Right hindlimb (tissue), 1 donor: Measurements from ENCODE around the gene PNMT.

Experiments
- DNase-seq: peaks from one replicate; pipeline ENCODE4 v3.0.0-alpha.2; 2018

PNMT gene

DNA sequence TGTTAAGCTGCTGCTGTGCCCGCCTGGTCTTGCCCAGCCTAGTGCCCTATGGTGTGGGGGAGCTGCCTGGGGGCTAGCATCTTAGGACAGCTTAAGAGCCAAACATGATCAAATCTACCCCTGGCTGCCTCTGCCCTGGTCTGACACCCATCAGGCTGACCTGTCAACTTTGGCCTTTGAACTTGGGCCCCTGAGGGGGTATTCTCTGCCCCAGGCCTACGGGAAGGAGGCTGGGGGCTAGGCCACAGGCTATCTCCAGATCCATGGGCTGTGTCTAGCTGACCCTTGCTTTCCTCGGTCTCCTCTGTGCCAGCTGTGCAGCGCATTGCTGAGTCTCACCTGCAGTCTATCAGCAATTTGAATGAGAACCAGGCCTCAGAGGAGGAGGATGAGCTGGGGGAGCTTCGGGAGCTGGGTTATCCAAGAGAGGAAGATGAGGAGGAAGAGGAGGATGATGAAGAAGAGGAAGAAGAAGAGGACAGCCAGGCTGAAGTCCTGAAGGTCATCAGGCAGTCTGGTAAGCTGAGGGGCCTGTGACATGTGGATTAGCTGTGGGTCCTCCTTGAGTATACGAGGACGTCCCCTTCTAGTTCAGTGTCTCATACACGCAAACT lies 34.6 kb upstream of the PNMT start:
- no peak for DNase-seq

DNA sequence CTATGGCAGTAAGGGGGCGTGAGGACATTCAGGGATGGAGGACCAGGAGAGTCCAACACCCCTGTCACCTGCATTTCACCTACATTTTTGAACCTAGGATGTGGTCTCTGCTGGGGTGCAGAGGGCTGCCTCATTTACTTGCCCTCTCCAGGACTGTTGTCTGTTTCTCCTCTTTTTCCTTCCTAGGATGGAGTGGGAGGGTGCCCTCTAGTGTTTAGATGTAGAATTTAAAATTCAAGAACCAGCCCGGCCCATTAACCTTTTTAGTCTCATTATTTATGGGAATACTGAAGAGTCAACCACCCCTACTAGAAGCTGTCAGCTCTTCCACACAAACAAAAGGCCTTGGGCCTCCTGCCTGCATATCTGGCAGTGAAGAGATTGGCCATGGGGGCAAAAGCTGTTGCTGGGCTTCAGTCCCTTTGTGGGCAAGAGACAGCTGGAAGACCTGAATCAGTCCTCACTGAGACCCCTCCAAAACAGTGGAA lies 33.8 kb upstream of the PNMT start:
- DNase-seq: no peak

- no peak for DNase-seq
These were observed 32.6 kb upstream of the PNMT start for GRCh38 chr17:39635614-39636176.

- no peak for DNase-seq
These were observed 31.7 kb upstream of the PNMT start for GRCh38 chr17:39636587-39636926.

DNA sequence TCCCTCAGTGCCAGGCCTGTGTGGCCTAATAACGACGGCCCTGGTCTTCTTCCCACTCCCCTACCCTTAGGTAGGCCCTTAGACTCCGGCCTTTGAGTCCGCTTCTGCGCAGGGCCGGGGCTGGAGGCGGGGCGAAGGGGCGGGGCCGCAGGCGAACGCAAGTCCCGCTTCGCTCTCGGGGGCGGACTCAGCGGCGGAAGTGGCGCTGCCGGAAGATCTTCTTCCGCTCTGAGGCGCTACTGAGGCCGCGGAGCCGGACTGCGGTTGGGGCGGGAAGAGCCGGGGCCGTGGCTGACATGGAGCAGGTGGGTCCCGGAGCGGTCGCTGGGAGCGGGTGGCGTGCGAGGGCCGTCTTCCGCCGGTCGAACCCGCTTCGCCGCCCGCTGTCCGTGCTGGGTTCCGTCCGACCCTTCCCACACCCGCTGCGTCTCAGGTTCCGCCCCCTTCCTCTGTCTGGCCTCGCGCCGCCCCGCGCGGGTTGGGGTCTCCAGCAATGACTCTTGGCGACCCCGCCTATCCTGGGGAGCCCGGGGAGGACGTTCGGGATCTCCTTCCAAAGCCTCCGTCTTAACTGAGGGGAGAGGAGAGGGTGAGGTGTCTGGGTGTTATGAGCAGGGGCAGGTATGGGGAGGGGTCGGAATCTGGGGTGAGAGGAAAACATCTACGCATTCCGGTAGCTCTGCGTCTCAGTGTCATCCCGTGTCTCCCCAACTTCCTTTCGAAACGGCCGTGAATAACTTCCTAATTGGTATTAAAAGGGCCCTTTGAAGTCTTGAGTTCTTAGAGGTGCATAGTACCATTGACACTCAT lies 31.1 kb upstream of the PNMT start, which contains the start of gene STARD3:
Gene STARD3 (plus strand): TSS at position 218 of the 810 bp plus-strand sequence. CDS start 16,388 bp downstream, outside the sequence.
- DNase-seq: peak; percentile 94

DNA sequence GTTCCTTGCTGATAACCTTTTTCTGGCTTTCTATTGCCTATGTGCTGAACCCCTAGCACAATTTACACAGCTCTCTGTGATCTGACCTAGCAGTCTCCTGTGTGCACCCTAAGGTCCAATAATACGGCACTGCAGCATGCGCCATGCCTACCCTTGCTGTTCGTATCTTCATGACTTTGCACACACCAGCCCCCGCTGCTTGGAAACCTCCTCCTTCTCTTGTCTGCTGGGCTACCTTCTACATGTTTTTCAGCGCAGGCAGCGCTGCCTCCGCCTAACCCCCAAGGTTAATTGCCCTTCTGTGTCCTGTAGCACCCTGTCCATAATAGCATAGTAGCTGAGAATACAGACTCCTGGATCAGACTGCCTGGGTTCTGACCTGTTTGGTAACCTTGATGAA lies 29.9 kb upstream of the PNMT start:
- DNase-seq: no peak

GRCh38 chr17:39639043-39639442 lies 29.2 kb upstream of the PNMT start:
- DNase-seq: no peak

DNA sequence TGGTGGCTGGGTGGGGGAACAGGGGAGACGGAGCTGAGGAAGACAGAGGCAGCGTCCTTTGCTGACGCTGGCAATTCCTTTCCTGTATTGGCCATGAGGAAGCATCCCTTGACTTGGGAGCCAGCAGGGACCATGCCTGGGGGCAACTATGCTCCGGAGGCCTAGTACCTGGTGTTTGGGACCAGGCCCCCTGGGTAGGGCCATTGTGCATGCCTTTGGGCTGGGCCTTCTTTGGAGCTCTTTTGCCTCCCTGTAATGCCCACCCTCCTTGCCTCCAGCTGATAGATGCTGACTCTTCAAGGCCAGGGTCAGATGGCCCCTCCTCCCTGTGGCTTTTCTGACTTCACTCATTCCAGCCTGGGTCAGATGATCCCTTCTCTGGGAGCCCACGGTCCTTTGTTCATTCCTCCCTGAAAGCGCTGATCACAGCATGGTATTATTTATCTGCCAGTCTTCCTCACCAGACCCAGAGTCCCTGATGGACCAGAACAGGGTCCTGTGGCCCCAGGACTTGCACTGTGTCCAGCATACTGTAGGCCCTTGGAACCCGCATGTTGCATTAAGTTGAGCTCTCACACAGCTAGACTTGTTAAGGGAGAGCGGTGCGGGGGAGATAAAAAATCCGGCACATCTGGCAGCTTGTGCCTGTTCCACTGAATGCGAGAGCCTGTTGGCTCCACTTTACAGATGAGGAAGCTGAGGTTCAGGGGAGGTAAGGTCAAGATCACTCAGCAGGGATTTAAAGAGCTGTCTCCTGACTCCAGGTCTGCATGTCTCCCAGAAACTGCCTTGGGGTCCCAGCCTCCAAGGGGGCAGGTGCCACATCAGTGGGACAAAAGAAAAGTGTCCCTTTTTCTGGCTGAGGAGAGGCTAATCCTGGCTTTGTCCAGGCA lies 28.4 kb upstream of the PNMT start:
- DNase-seq: no peak

GRCh38 chr17:39640591-39641031 lies 27.6 kb upstream of the PNMT start:
- no peak for DNase-seq

GRCh38 chr17:39641097-39641496 lies 27.2 kb upstream of the PNMT start:
- DNase-seq: no peak

GRCh38 chr17:39641883-39642282 lies 26.4 kb upstream of the PNMT start:
- DNase-seq: no peak

- no peak for DNase-seq
These were observed 25.8 kb upstream of the PNMT start for GRCh38 chr17:39642291-39643074.

DNA sequence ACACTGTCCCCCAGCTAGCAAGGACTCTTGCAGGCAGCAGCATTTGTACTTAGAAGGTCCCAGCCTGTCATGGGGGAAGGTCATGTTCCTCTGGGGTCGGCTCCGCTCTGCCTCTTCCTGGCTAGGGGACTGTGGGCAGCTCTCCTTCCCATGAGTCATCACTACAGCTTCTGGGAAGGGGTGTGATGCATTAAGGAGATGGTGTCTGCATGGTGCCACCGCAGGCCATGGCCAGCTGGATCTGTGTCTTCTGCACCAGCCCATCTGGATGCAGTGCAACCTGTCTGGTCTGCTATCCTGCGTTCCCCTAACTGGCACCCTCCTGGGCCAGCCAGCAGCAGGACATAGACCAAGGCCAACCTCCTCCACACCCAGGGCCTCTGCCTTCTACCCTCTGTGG lies 25.0 kb upstream of the PNMT start:
- no peak for DNase-seq

GRCh38 chr17:39647256-39647655 lies 21.0 kb upstream of the PNMT start:
- no peak for DNase-seq

- DNase-seq: no peak
These were observed 19.5 kb upstream of the PNMT start for GRCh38 chr17:39648616-39649366.

GRCh38 chr17:39650121-39650579 lies 18.1 kb upstream of the PNMT start:
- no peak for DNase-seq

DNA sequence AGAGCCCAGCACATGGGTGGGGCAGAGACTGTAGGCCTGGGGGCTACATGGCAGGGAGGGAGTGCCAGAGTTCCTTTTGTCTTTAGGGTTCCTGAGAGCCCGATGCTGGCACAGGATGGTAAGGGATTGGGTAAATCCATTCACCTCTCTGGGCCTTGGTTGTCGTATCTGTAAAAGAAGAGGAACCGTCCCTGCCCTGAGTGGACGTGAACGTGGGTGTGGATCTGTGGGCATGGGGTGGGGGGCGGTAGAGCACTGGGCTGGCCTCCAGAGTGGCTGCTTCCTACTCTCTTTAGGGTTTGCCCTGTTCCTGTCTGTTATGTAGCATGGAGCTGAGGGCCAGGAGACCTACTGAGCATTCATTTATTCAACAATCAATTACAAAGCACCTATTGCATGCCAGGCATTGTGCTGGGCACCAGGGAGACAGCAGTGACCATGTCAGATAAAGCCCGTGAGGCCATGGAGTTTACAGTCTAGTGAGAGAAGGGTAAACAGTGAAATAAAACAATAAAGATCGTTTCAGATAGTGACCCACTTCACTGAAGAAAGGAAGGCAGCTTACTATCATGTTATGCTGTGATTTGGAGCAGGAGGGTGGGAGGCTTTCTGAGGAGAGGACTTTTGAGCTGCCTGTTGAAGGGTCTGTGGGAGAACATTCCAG lies 16.2 kb upstream of the PNMT start:
- no peak for DNase-seq

DNA sequence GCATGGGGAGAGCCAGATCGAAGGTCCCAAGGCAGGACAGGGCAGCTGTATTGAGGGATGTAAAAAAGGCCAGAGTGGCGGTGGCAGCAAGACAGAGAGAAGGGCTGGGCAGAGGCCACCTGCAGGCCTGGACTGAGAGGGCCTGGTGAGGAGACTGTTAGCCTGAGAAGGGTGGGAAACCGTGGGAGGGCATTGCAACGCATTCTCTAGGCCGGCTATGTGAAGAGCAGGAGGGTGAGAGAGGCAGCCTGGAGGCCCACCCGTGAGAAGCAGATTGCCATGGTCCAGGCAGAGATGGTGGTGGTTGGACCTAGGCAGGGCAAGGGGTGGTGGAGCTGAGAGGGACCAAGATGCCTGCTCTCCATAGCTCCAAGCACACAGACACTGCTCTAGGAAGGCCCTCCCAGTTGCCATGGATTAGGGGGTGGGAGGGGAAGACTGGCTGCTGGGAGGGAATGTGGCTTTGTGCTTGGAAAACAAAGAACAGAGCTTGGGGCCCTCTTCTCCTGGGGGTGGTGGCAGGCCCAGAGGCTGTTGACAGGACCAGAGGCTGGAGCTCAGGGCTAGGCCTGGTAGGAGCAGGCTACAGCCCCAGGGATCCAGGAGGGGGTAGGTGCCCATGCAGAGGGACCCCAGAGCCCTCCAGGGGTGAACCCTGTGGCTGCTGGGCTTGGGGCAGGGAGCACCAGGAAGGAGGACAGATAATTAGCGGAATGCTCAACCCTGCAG lies 15.5 kb upstream of the PNMT start:
- no peak for DNase-seq

DNA sequence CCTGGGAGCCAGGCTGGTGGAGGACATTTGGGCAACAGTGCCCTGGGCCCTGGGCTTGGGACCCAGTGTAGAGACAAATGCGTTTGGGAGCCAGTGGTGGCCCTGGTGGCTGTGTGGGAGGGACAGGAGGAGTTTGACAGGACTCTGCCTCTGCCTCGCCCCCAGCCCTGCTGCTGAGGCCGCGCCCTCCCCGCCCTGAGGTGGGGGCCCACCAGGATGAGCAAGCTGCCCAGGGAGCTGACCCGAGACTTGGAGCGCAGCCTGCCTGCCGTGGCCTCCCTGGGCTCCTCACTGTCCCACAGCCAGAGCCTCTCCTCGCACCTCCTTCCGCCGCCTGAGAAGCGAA lies 15.0 kb upstream of the PNMT start:
- DNase-seq: no peak
